WTC11 (cell line): ENCODE data around the gene ZDHHC1. TPM values are rescaled to one million over a fixed set of nuclear protein-coding genes. Genes with fewer than 3 reads are reported as not detected.

Experiments
- ATAC-seq: fragments of 200-7000 bp; cut with Tn5 transposase; 2 replicates; pipeline ENCODE4 v1.10.0; 2021; ENCODE audit warnings: mild to moderate bottlenecking, moderate library complexity
- CTCF ChIA-PET: fragments of 300-600 bp; sonication (Branson Sonifier 250); formaldehyde crosslinking; loops from one replicate; lab custom pipeline; 2021; ENCODE audit warnings: antibody characterized with exemption; lab: Charles Lee
- POLR2A ChIA-PET: fragments of 350-600 bp; sonication (Branson Sonifier 250); formaldehyde crosslinking; loops from one replicate; lab custom pipeline; 2021; ENCODE audit warnings: antibody characterized with exemption; lab: Charles Lee
- DNase-seq: peaks from one replicate; pipeline ENCODE4 v3.0.0; 2021; ENCODE audit warnings: low spot score
- H3K27ac Mint-ChIP-seq: 2 replicates; pipeline ENCODE4 v1.8.0; 2021; ENCODE audit warnings: mixed read lengths
- H3K27me3 Mint-ChIP-seq: 2 replicates; pipeline ENCODE4 v1.8.0; 2021; ENCODE audit warnings: low read depth, mild to moderate bottlenecking, moderate library complexity, mixed read lengths
- H3K36me3 Mint-ChIP-seq: 2 replicates; pipeline ENCODE4 v1.8.0; 2021; ENCODE audit warnings: mixed read lengths
- H3K4me1 Mint-ChIP-seq: 2 replicates; pipeline ENCODE4 v1.8.0; 2022; ENCODE audit warnings: mixed read lengths
- H3K4me3 Mint-ChIP-seq: 2 replicates; pipeline ENCODE4 v1.8.0; 2021; ENCODE audit warnings: mild to moderate bottlenecking, moderate library complexity, mixed read lengths
- H3K9me3 Mint-ChIP-seq: 2 replicates; pipeline ENCODE4 v1.8.0; 2021; ENCODE audit warnings: mixed read lengths
- ATF2 ChIP-seq: sonication (generic); formaldehyde crosslinking; IDR thresholded peaks from 2 replicates; pipeline ENCODE4 v1.8.1; 2022; ENCODE audit warnings: low read depth, missing genetic modification reagents, borderline replicate concordance
- ATF3 ChIP-seq: sonication (generic); formaldehyde crosslinking; conservative IDR thresholded peaks from 2 replicates; pipeline ENCODE4 v1.8.1; 2022; ENCODE audit warnings: mild to moderate bottlenecking, missing genetic modification reagents
- CTCF ChIP-seq: fragments of 200-600 bp; IDR thresholded peaks from 2 replicates; pipeline ENCODE4 v1.8.0; 2022; ENCODE audit warnings: antibody characterized with exemption
- ESRRA ChIP-seq: sonication (generic); formaldehyde crosslinking; IDR thresholded peaks from 2 replicates; pipeline ENCODE4 v1.8.1; 2022; ENCODE audit warnings: mild to moderate bottlenecking, missing genetic modification reagents, borderline replicate concordance
- FOXP1 ChIP-seq: sonication (generic); formaldehyde crosslinking; IDR thresholded peaks from 2 replicates; pipeline ENCODE4 v1.8.0; 2022; ENCODE audit warnings: missing genetic modification reagents, mild to moderate bottlenecking, moderate library complexity, borderline replicate concordance
- GABPB1 ChIP-seq: sonication (generic); formaldehyde crosslinking; IDR thresholded peaks from 2 replicates; pipeline ENCODE4 v1.8.1; 2023; ENCODE audit warnings: mild to moderate bottlenecking, missing genetic modification reagents
- GRHL2 ChIP-seq: fragments of 250-450 bp; sonication (Bioruptor Pico); IDR thresholded peaks from 2 replicates; pipeline ENCODE4 v1.8.0; 2022; ENCODE audit warnings: mild to moderate bottlenecking, moderate library complexity; ENCODE audit not compliant: insufficient replicate concordance, severe bottlenecking
- IRF1 ChIP-seq: sonication (generic); formaldehyde crosslinking; IDR thresholded peaks from 2 replicates; pipeline ENCODE4 v1.8.0; 2023; ENCODE audit warnings: missing genetic modification reagents
- KAT7 ChIP-seq: sonication (generic); formaldehyde crosslinking; IDR thresholded peaks from 2 replicates; pipeline ENCODE4 v1.8.1; 2023; ENCODE audit warnings: missing genetic modification reagents, mild to moderate bottlenecking, borderline replicate concordance
- NFE2L1 ChIP-seq: sonication (generic); formaldehyde crosslinking; IDR thresholded peaks from 2 replicates; pipeline ENCODE4 v1.8.1; 2023; ENCODE audit warnings: missing genetic modification reagents
- NR1H2 ChIP-seq: sonication (generic); formaldehyde crosslinking; IDR thresholded peaks from 2 replicates; pipeline ENCODE4 v1.9.0; 2021; ENCODE audit warnings: mild to moderate bottlenecking, moderate library complexity, missing genetic modification reagents
- PREB ChIP-seq: sonication (generic); formaldehyde crosslinking; IDR thresholded peaks from 2 replicates; pipeline ENCODE4 v1.8.1; 2022; ENCODE audit warnings: mild to moderate bottlenecking, missing genetic modification reagents, moderate library complexity, borderline replicate concordance
- SP1 ChIP-seq: sonication (generic); formaldehyde crosslinking; conservative IDR thresholded peaks from 2 replicates; pipeline ENCODE4 v1.8.1; 2022; ENCODE audit warnings: missing genetic modification reagents
- ZNF121 ChIP-seq: sonication (generic); formaldehyde crosslinking; IDR thresholded peaks from 2 replicates; pipeline ENCODE4 v1.8.0; 2023; ENCODE audit warnings: missing genetic modification reagents
- ZNF138 ChIP-seq: sonication (generic); formaldehyde crosslinking; conservative IDR thresholded peaks from 2 replicates; pipeline ENCODE4 v1.8.1; 2022; ENCODE audit warnings: mild to moderate bottlenecking, moderate library complexity, missing genetic modification reagents
- ZNF396 ChIP-seq: fragments of 250-450 bp; sonication (Bioruptor Pico); IDR thresholded peaks from 2 replicates; pipeline ENCODE4 v1.8.0; 2021; ENCODE audit warnings: mild to moderate bottlenecking, moderate library complexity, borderline replicate concordance
- ZSCAN18 ChIP-seq: fragments of 250-450 bp; sonication (Bioruptor Pico); IDR thresholded peaks from 2 replicates; pipeline ENCODE4 v2.1.2; 2022; ENCODE audit warnings: mild to moderate bottlenecking, moderate library complexity
- total RNA-seq: library from RNA; stranded (reverse); gene quantifications from 3 replicates; pipeline ENCODE4 v1.2.3, GENCODE V29; 2021
- TF ChIP-seq, protein P1 (sequence below): sonication (generic); formaldehyde crosslinking; IDR thresholded peaks from 2 replicates; pipeline ENCODE4 v1.8.1; 2023; ENCODE audit warnings: mild to moderate bottlenecking, missing genetic modification reagents, moderate library complexity

Gene ZDHHC1
- total RNA-seq, 1 experiment from 2014 or later = 4.2 TPM

DNA sequence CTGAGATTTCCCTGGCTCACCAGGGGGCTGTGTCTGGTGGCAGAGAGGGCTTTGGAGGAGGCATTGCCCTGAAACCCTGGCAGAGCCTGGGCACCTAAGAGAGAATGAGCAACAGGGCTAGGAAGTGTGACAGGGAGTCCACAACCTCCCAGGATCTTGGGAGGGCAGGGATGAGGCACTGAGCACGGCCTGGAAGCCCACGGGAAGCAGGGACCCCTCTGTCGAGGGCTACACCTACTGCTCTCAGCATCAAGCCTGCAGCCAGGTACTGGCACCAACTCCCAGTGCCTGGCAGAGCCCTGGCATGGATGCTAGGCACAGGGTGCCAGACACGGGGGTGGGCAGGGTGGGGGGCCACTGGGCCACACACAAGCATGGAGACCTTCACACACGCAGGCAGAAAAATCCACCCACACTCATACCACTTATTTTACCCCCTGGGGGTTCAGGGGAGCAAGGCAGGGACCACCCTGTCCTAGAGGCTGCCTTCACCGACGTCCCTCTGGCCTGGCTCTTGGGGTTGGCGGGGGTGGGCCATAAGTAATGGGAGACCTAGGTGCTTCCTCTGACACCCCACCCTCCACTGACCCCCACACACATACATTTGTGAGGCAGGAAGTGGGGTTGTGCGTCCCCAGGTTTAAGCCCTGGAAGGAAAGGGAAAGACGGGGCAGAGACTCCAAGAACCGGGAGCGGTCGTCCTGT, 13.7 kb upstream of the ZDHHC1 start:
- no peak for TF ChIP-seq CTCF
- no peak for TF ChIP-seq ZNF121 (CRISPR knock-in tag)
- TF ChIP-seq, protein P1, sequence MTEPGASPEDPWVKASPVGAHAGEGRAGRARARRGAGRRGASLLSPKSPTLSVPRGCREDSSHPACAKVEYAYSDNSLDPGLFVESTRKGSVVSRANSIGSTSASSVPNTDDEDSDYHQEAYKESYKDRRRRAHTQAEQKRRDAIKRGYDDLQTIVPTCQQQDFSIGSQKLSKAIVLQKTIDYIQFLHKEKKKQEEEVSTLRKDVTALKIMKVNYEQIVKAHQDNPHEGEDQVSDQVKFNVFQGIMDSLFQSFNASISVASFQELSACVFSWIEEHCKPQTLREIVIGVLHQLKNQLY (CRISPR knock-in tag) = no peak
- no peak for TF ChIP-seq SP1 (CRISPR knock-in tag)
- no peak for TF ChIP-seq ZNF138 (CRISPR knock-in tag)
- TF ChIP-seq ATF2 (CRISPR knock-in tag) = no peak
- TF ChIP-seq GRHL2 = no peak
- no peak for TF ChIP-seq NR1H2
- TF ChIP-seq NFE2L1 = no peak
- H3K4me1 Mint-ChIP-seq = peaks cover 71% of the 10 kb centered on the region
- POLR2A ChIA-PET = interaction anchor here (0.6 to 1.3 kb wide), 3 partner anchors 12 to 81 kb away, joined by 3 to 5 read pairs (median 3); no protein-coding TSS in a partner anchor
- H3K36me3 Mint-ChIP-seq = no peaks in the 10 kb centered on the region
- peak overlapping the region; percentile 53; the same call in 1 of the 2 replicates for H3K27ac Mint-ChIP-seq
- CTCF ChIA-PET = interaction anchor here (0.6 to 10.4 kb wide), 18 partner anchors 9 to 412 kb away, joined by 3 to 234 read pairs (median 10); no protein-coding TSS in a partner anchor
- H3K9me3 Mint-ChIP-seq = no peaks in the 10 kb centered on the region
- DNase-seq = no peak
- peak overlapping the region; percentile 77 for H3K4me3 Mint-ChIP-seq
- no peak for ATAC-seq
- H3K27me3 Mint-ChIP-seq = peaks cover 12% of the 10 kb centered on the region

- ChIA-PET CTCF (interaction anchor here (0.6 to 10.4 kb wide), 21 partner anchors 9 to 468 kb away, joined by 3 to 234 read pairs (median 11); partner anchors contain the start of genes ATP6V0D1, CES3, LRRC36 and ZDHHC1), POLR2A (no interaction called here)
- H3K9me3 Mint-ChIP-seq = no peaks in the 10 kb centered on the region
- no peaks in the 10 kb centered on the region for H3K36me3 Mint-ChIP-seq
- peaks cover 12% of the 10 kb centered on the region for H3K27me3 Mint-ChIP-seq
- H3K4me1 Mint-ChIP-seq = peaks cover 77% of the 10 kb centered on the region
- peak overlapping the region; percentile 77 for H3K4me3 Mint-ChIP-seq
- no peak overlapping the region for H3K27ac Mint-ChIP-seq
- ATAC-seq (no peak), DNase-seq (no peak)
- TF ChIP-seq ATF3 (CRISPR knock-in tag) (no peak), PREB (CRISPR knock-in tag) (no peak), FOXP1 (CRISPR knock-in tag) (no peak), GRHL2 (no peak), ZNF396 (CRISPR knock-in tag) (no peak), ESRRA (CRISPR knock-in tag) (peak; percentile 62; the same call in 1 of the 2 replicates), ZSCAN18 (no peak), GABPB1 (CRISPR knock-in tag) (0 out of 2 replicates have a peak, but pooled peaks have one; percentile 46), IRF1 (CRISPR knock-in tag) (no peak), KAT7 (CRISPR knock-in tag) (no peak)
These were observed 12.9 kb upstream of the ZDHHC1 start for GRCh38 chr16:67429053-67429798.
